Spleen (tissue), 11 donors: ENCODE data around the gene TFB1M. TPM values are rescaled to one million over a fixed set of nuclear protein-coding genes. Genes with fewer than 3 reads are reported as not detected.

Source experiments
- DNase-seq: peaks from one replicate; pipeline ENCODE4 v3.0.0-alpha.2; 2020
- H3K27ac ChIP-seq, 8 donors: fragments of 200-600 bp; sonication (generic) in 7 of 8; 1 replicate in 4 of 8; 2 replicates in 4 of 8; pipeline versions ENCODE4 v1.5.0 to v1.8.0; 2016 to 2021; ENCODE audit warnings: inconsistent platforms in 4 of 8, mild to moderate bottlenecking in 4 of 8, moderate library complexity in 1 of 8
- H3K27me3 ChIP-seq, 7 donors: fragments of 200-600 bp; sonication (generic) in 6 of 7; replicated peaks in 1 of 7; 1 replicate in 4 of 7; 2 replicates in 3 of 7; pipeline versions ENCODE4 v1.5.0 to v1.8.0; 2016 to 2021; ENCODE audit warnings: inconsistent platforms in 3 of 7, mild to moderate bottlenecking in 1 of 7
- H3K36me3 ChIP-seq, 6 donors: fragments of 200-600 bp; sonication (generic) in 5 of 6; 1 replicate in 4 of 6; 2 replicates in 2 of 6; pipeline versions ENCODE4 v1.5.0 to v1.8.0; 2016 to 2021; ENCODE audit warnings: inconsistent platforms in 2 of 6
- H3K4me1 ChIP-seq, 6 donors: fragments of 200-600 bp; sonication (generic) in 5 of 6; 1 replicate in 3 of 6; 2 replicates in 3 of 6; pipeline versions ENCODE4 v1.5.0 to v1.8.0; 2016 to 2021; ENCODE audit warnings: inconsistent platforms in 3 of 6
- H3K4me3 ChIP-seq, 8 donors: fragments of 200-600 bp; sonication (generic) in 7 of 8; 1 replicate in 4 of 8; 2 replicates in 4 of 8; pipeline versions ENCODE4 v1.5.0 to v1.8.0; 2016 to 2021; ENCODE audit warnings: inconsistent platforms in 4 of 8, mild to moderate bottlenecking in 4 of 8, moderate library complexity in 2 of 8
- H3K9me3 ChIP-seq, 8 donors: fragments of 200-600 bp; sonication (generic) in 7 of 8; 1 replicate in 4 of 8; 2 replicates in 4 of 8; pipeline versions ENCODE4 v1.5.0 to v1.8.0; 2016 to 2021; ENCODE audit warnings: inconsistent platforms in 4 of 8
- POLR2A ChIP-seq, 3 donors: fragments of 450-650 bp; IDR thresholded peaks; one replicate each; pipeline ENCODE4 v1.5.1; 2017; ENCODE audit warnings: antibody characterized with exemption in 3 of 3, mild to moderate bottlenecking in 1 of 3
- POLR2AphosphoS5 ChIP-seq, 3 donors: sonication (generic); formaldehyde crosslinking; IDR thresholded peaks; one replicate each; pipeline ENCODE4 v1.5.1; 2017; ENCODE audit warnings: antibody characterized with exemption in 3 of 3
- WGBS, 5 donors: extraction: QIAGEN DNeasy Blood & Tissue Kit in 3 of 5; methylation state at CpG; one replicate each; pipeline versions ENCODE4 v1.1.5 to v1.1.7; 2013 to 2018; 5-methylcytosine and 5-hydroxymethylcytosine counted together
- intact Hi-C: fragments of 100-400 bp; cut with DNase I; formaldehyde crosslinking; loops from one replicate; pipeline ENCODE4 v1.15.0; 2023; ENCODE audit warnings: low total_unique reads
- polyA plus RNA-seq, 3 donors: library from polyadenylated mRNA; stranded (reverse); fragments of 200-250 nt; gene quantifications; one replicate each; pipeline ENCODE4 v1.2.1, GENCODE V29; 2013
- total RNA-seq, 7 donors: library from RNA; depleted of rRNA in 3 of 7; stranded (reverse); fragments of >200 nt in 3 of 7; fragmentation: NEBNext Ultra II Directional in 4 of 7; extraction: Animal tissue kit (Norgen Biotek cat#: 25700) in 4 of 7; gene quantifications; one replicate each; pipeline versions ENCODE4 v1.1.0 to v1.2.1, GENCODE V29; 2016 to 2021
- TF ChIP-seq, protein P1 (sequence below), 11 experiments: fragments of 200-600 bp in 7 of 11; fragments of 450-650 bp in 4 of 11; sonication (generic) in 4 of 11; IDR thresholded peaks in 8 of 11; conservative IDR thresholded peaks in 3 of 11; 1 replicate in 7 of 11; 2 replicates in 4 of 11; pipeline versions ENCODE4 v1.4.0 to v1.8.0; 2016 to 2021; ENCODE audit warnings: antibody characterized with exemption in 11 of 11, inconsistent platforms in 4 of 11, mild to moderate bottlenecking in 1 of 11
- donor health status: healthy with polysubstance abuse.
- donor health status: DM: no; HTN: no; CAD: no; lungs with moderate emphysema.
- donor health status: DM: no; HTN: no; CAD: no.
- donor health status: Bipolar disorder and iron deficiency.
- donor health status: healthy.
- donor health status: DM: no; HTN: no; CAD: no.
- donor health status: DM: yes; HTN: yes; CAD: no.

Gene TFB1M
- total and polyA plus RNA-seq, 10 donors, result 11.4 to 39.2 (median 21.0) TPM

DNA sequence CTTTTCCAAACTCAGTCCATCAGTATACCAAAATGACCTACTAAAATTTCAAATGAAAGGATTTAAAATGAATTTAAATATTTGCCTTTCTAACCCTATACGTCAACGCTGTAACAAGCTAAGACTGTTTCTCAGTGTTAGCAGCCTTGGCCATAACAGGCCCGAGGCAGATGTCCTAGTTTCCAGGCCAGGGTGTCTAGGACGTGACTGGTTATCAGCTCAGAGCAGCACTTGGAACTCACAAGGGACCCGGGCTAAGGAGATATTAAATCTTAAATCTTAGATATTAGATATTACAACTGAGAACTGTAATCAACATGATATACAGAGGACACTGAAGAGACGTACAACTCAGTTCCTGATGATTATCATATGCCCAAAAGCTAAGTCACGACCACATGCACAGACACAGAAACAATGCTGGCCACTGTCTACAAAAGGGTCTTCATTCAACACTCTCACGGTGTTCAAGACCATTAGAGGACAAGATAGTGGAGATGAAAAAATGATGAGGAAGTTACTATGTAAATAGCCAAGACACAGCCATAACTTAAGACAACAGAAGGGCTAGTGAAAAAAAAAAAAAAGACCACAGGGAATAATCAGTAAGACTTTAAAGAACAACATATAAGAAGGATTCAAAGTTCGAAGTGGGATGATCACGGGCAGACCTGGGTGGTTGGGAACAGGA is 50.8 kb downstream of the TFB1M start, which contains the start of gene CLDN20:
Gene CLDN20, plus strand, starts transcription at position 641 of the 691 bp plus-strand sequence. CDS start 11,707 bp downstream, outside the sequence.
- no peaks in the 10 kb centered on the region for H3K9me3 ChIP-seq
- intact Hi-C loops, result no loop called here
- H3K27ac ChIP-seq, result no peak within 1 kb of the TSS
- DNase-seq, result no peak
- peaks cover 0 to 70% (median 30%) of the 10 kb centered on the region in 6 donors for H3K36me3 ChIP-seq
- no peaks in the 10 kb centered on the region for H3K27me3 ChIP-seq
- WGBS, 5 donors, result 92 to 97% (median 95%) methylated on average over 10 of the region's 10 CpGs
- no peak within 1 kb of the TSS for H3K4me3 ChIP-seq
- TF ChIP-seq, protein P1, sequence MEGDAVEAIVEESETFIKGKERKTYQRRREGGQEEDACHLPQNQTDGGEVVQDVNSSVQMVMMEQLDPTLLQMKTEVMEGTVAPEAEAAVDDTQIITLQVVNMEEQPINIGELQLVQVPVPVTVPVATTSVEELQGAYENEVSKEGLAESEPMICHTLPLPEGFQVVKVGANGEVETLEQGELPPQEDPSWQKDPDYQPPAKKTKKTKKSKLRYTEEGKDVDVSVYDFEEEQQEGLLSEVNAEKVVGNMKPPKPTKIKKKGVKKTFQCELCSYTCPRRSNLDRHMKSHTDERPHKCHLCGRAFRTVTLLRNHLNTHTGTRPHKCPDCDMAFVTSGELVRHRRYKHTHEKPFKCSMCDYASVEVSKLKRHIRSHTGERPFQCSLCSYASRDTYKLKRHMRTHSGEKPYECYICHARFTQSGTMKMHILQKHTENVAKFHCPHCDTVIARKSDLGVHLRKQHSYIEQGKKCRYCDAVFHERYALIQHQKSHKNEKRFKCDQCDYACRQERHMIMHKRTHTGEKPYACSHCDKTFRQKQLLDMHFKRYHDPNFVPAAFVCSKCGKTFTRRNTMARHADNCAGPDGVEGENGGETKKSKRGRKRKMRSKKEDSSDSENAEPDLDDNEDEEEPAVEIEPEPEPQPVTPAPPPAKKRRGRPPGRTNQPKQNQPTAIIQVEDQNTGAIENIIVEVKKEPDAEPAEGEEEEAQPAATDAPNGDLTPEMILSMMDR (IDR thresholded peaks at IDR 0.05 in 8 of 11, conservative IDR thresholded peaks at IDR 0.05 in 3 of 11), result no peak
- no peak for TF ChIP-seq POLR2AphosphoS5 (IDR thresholded peaks at IDR 0.05)
- TF ChIP-seq POLR2A (IDR thresholded peaks at IDR 0.05), result no peak
- H3K4me1 ChIP-seq, result peaks cover 0 to 7% (median 2%) of the 10 kb centered on the region in 6 donors

GRCh38 chr6:155262655-155263054 is 51.6 kb downstream of the TFB1M start:
- DNase-seq, result no peak
- Histone ChIP-seq H3K4me3 (no peak overlapping the region), H3K4me1 (peaks cover 0 to 4% (median 0%) of the 10 kb centered on the region in 6 donors), H3K27ac (no peak overlapping the region), H3K27me3 (no peaks in the 10 kb centered on the region), H3K9me3 (no peaks in the 10 kb centered on the region), H3K36me3 (peaks cover 0 to 79% (median 38%) of the 10 kb centered on the region in 6 donors)
- TF ChIP-seq POLR2A (IDR thresholded peaks at IDR 0.05), result no peak
- no peak for TF ChIP-seq POLR2AphosphoS5 (IDR thresholded peaks at IDR 0.05)
- TF ChIP-seq, protein P1 (IDR thresholded peaks at IDR 0.05 in 8 of 11, conservative IDR thresholded peaks at IDR 0.05 in 3 of 11), result no peak
- 93 to 99% (median 95%) methylated on average over 4 of the region's 4 CpGs for WGBS, 5 donors
- intact Hi-C loops, result no loop called here

DNA sequence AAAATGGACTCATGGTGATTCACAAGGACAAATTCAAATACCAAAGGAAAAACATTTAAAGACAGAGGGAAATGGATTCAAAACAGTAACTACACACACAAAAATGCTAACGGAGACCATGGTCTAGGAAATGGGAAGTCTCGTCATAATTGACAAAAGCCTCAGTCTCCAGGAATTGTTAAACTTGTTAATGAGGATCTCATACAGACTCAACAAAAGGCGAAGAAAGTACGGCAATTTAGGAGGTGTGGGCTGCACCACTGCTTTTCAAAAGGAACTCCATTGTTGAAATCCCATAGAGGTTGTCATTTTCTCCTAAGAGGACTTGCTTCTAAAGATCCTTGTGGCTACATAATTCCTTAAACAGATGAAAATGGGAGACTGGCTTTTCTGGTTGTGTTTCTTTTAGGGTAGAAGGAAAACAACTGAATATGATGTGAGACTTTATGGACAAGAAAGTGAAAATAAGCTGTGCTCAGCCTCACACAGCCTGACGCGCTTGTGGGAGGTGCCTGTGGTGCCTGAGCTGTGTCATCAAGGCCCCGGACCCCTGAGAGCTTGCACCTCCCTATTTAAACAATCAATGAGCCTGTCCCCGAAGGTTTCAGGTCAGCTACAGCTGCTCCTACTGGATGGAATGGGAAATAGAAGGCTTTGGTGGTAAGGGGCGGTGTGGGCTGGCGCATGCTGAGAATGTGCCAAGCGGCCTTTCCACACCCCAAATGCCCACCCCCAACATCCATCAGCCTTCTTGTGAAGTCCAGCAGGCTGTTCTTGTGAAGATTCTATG is 53.0 kb downstream of the TFB1M start:
- TF ChIP-seq, protein P1 (IDR thresholded peaks at IDR 0.05 in 8 of 11, conservative IDR thresholded peaks at IDR 0.05 in 3 of 11), result no peak
- TF ChIP-seq POLR2A (IDR thresholded peaks at IDR 0.05), result no peak
- TF ChIP-seq POLR2AphosphoS5 (IDR thresholded peaks at IDR 0.05), result no peak
- intact Hi-C loops, result no loop called here
- WGBS, 5 donors, result 83 to 93% (median 88%) methylated on average over 10 to 11 of the region's 11 CpGs
- Histone ChIP-seq H3K27ac (no peak overlapping the region), H3K4me1 (peaks cover 0 to 4% (median 0%) of the 10 kb centered on the region in 6 donors), H3K27me3 (no peaks in the 10 kb centered on the region), H3K9me3 (no peaks in the 10 kb centered on the region), H3K4me3 (no peak overlapping the region), H3K36me3 (peaks cover 0 to 81% (median 46%) of the 10 kb centered on the region in 6 donors)
- DNase-seq, result no peak

DNA sequence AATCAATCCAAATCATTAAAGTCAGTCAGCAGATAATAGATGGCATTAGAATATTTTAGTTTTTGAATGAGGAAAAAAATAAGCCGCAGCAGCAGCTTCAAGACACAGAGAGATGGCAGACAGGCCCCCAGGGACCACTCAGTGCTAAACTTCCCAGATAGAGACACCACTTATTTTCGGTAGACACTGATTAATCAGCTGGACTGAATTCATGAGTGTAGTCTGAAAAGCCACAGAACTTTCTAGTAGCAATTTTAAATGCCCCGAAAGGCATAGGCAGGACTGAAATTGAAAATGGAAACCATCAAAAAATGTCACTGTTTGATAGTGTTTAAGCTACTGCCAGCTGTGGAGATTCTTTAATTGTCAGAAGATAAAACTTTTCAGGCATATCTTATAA is 53.6 kb downstream of the TFB1M start:
- Histone ChIP-seq H3K27me3 (no peaks in the 10 kb centered on the region), H3K27ac (no peak overlapping the region), H3K4me1 (peaks cover 0 to 4% (median 0%) of the 10 kb centered on the region in 6 donors), H3K4me3 (no peak overlapping the region), H3K36me3 (peaks cover 0 to 81% (median 51%) of the 10 kb centered on the region in 6 donors), H3K9me3 (no peaks in the 10 kb centered on the region)
- 38 to 92% (median 60%) methylated on average over 3 of the region's 3 CpGs for WGBS, 5 donors
- no peak for TF ChIP-seq POLR2AphosphoS5 (IDR thresholded peaks at IDR 0.05)
- TF ChIP-seq POLR2A (IDR thresholded peaks at IDR 0.05), result no peak
- TF ChIP-seq, protein P1 (IDR thresholded peaks at IDR 0.05 in 8 of 11, conservative IDR thresholded peaks at IDR 0.05 in 3 of 11), result no peak
- intact Hi-C loops, result no loop called here
- no peak for DNase-seq
